ENCODE results near the gene RAB13.

The RAB13 gene

GRCh38 chr1:153958111-153958960 is 27.8 kb downstream of the RAB13 start, which contains the start of gene CRTC2:
TSS of gene CRTC2 (minus strand) at chr1:153958612. CDS start at chr1:153958497, 115 bp downstream.
- no peak for TF ChIP-seq CTCF (conservative IDR thresholded peaks at IDR 0.05)
- peak; percentile 90 for TF ChIP-seq ZFX (IDR thresholded peaks at IDR 0.05)
- H3K27ac ChIP-seq: peak within 1 kb of the TSS; percentile 83

GRCh38 chr1:153957744-153958110 is 28.4 kb downstream of the RAB13 start:
- H3K27ac ChIP-seq: peak overlapping the region; percentile 83
- TF ChIP-seq ZFX (IDR thresholded peaks at IDR 0.05): no peak
- TF ChIP-seq CTCF (conservative IDR thresholded peaks at IDR 0.05): no peak

- TF ChIP-seq ZFX (IDR thresholded peaks at IDR 0.05): no peak
- TF ChIP-seq CTCF (conservative IDR thresholded peaks at IDR 0.05): no peak
- peak overlapping the region; percentile 83 for H3K27ac ChIP-seq
Measured at GRCh38 chr1:153956997-153957715, 29.0 kb downstream of the RAB13 start.

GRCh38 chr1:153954826-153955225 is 31.3 kb downstream of the RAB13 start:
- no peak overlapping the region for H3K27ac ChIP-seq

GRCh38 chr1:153953859-153954365 is 32.2 kb downstream of the RAB13 start:
- TF ChIP-seq CTCF (conservative IDR thresholded peaks at IDR 0.05): no peak
- TF ChIP-seq ZFX (IDR thresholded peaks at IDR 0.05): no peak
- no peak overlapping the region for H3K27ac ChIP-seq

More at GRCh38 chr1:153954826-153955225, 31.3 kb downstream of the RAB13 start:
- TF ChIP-seq ZFX (IDR thresholded peaks at IDR 0.05) (no peak), CTCF (conservative IDR thresholded peaks at IDR 0.05) (no peak)

- no peak for TF ChIP-seq ZFX (IDR thresholded peaks at IDR 0.05)
- no peak for TF ChIP-seq CTCF (conservative IDR thresholded peaks at IDR 0.05)
- H3K27ac ChIP-seq: no peak overlapping the region
Measured at GRCh38 chr1:153951801-153952200, 34.3 kb downstream of the RAB13 start.

GRCh38 chr1:153951183-153951582 is 35.0 kb downstream of the RAB13 start:
- no peak for TF ChIP-seq CTCF (conservative IDR thresholded peaks at IDR 0.05)
- TF ChIP-seq ZFX (IDR thresholded peaks at IDR 0.05): no peak
- no peak overlapping the region for H3K27ac ChIP-seq

All from C4-2B (cell line).